GM12873 (cell line): ENCODE results near the gene MBOAT2.

Source experiments
- TF ChIP-seq, protein P1 (sequence below): IDR thresholded peaks from 2 replicates; pipeline ENCODE4 v1.5.1; 2012; ENCODE audit warnings: low read depth, mild to moderate bottlenecking, moderate library complexity, low read length, control low read depth; ENCODE audit not compliant: insufficient read depth; ENCODE audit errors: missing control alignments

The MBOAT2 gene

DNA sequence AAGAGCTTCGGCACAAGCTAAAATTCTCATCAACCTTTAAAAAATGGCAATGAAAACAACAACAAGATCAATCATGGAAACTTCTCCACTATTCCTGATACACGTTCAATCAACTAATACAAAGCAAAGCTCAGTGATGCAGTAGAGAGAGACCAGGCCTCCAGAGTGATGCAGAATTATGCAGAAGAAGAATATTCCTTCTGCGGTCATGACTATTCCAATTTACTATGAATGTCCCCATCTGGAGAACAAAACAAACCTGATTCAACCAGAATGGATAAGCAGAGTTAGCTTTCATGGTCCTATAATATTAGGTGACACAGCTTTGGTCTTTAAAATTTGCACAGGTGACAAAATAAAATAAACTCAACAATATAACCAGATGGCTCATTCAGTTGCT, 12.5 kb upstream of the MBOAT2 start:
- TF ChIP-seq, protein P1, sequence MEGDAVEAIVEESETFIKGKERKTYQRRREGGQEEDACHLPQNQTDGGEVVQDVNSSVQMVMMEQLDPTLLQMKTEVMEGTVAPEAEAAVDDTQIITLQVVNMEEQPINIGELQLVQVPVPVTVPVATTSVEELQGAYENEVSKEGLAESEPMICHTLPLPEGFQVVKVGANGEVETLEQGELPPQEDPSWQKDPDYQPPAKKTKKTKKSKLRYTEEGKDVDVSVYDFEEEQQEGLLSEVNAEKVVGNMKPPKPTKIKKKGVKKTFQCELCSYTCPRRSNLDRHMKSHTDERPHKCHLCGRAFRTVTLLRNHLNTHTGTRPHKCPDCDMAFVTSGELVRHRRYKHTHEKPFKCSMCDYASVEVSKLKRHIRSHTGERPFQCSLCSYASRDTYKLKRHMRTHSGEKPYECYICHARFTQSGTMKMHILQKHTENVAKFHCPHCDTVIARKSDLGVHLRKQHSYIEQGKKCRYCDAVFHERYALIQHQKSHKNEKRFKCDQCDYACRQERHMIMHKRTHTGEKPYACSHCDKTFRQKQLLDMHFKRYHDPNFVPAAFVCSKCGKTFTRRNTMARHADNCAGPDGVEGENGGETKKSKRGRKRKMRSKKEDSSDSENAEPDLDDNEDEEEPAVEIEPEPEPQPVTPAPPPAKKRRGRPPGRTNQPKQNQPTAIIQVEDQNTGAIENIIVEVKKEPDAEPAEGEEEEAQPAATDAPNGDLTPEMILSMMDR = no peak

DNA sequence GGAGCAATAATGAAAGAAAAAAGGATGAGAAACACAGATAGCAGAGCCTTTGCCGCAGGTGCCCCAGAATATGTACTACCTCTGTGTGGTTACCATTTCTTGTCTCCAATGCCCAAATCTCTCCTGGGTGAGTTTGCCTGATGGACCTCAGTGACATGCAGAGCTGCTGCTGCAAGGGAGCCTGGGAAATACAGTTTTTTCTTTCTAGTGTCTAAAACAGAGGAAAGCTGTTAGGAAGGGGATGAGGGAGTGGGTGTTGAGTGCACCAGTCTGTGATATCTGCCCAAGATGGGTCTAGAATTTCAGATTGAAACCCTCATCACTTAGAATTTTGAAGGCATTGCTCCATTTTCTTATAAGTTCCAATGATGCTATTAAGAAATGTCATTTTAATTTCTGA, 9.9 kb upstream of the MBOAT2 start:
- TF ChIP-seq, protein P1 = no peak

GRCh38 chr2:9010866-9011265, 7.4 kb upstream of the MBOAT2 start:
- TF ChIP-seq, protein P1 = no peak

- TF ChIP-seq, protein P1 = no peak
Measured at GRCh38 chr2:9008951-9009664, 5.6 kb upstream of the MBOAT2 start.

GRCh38 chr2:9006368-9006767, 2.9 kb upstream of the MBOAT2 start:
- TF ChIP-seq, protein P1 = no peak

DNA sequence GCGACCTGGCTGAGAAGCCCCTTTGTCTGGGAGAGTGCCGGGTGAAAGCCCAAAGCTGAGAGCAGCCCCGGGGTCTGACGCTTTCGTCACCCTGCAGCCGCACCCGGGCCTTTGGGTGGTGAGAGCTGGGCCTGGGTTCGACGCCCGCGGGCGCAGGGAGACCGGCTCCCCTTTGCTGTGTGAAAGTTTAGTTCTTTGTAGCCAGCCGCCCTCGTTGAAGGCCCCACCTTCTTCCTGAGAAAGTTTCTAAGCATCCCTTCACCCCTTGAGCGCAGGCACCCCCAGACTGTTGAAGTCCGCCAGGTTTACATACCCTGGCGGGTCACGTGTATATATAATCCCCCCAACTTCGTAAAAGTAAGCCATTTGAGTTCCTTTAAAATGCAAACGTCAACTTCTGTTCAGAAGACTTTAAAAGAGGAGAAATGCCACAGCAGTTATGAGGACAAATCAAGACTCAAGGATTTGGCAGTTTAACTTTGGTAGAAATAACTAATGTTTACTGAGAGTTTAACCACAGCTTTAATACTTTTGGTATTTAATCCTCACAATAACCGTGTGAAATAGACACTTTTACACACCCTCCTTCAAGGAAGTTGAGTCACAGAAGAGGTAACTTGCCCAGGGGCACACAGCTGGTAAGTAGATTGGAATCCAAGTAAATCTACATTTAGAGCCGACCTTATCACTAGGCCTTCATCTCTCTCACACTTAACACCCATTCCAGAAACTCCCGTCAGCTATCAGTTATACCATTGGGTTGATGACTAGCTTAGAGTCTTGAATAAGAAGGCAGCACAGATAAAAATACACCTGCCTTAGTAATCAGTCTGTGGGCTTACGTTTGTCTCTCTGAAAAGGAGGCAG, 1.1 kb upstream of the MBOAT2 start:
- TF ChIP-seq, protein P1 = no peak

GRCh38 chr2:9003366-9003615, 193 bp downstream of the MBOAT2 start:
- TF ChIP-seq, protein P1 = no peak
